Thyroid gland (tissue), 4 donors: Measurements from ENCODE around the gene HCFC1.

Source experiments
- POLR2A ChIP-seq, 2 donors: fragments of 450-650 bp; IDR thresholded peaks; one replicate each; pipeline ENCODE4 v1.6.1; 2017; ENCODE audit warnings: antibody characterized with exemption in 2 of 2, mild to moderate bottlenecking in 2 of 2, moderate library complexity in 1 of 2
- TF ChIP-seq, protein P1 (sequence below), 6 experiments: fragments of 200-600 bp in 3 of 6; fragments of 450-650 bp in 3 of 6; sonication (generic) in 3 of 6; IDR thresholded peaks; one replicate each; pipeline ENCODE4 v1.5.1; 2016 to 2019; ENCODE audit warnings: antibody characterized with exemption in 6 of 6, mild to moderate bottlenecking in 2 of 6, inconsistent platforms in 1 of 6, moderate library complexity in 1 of 6

DNA sequence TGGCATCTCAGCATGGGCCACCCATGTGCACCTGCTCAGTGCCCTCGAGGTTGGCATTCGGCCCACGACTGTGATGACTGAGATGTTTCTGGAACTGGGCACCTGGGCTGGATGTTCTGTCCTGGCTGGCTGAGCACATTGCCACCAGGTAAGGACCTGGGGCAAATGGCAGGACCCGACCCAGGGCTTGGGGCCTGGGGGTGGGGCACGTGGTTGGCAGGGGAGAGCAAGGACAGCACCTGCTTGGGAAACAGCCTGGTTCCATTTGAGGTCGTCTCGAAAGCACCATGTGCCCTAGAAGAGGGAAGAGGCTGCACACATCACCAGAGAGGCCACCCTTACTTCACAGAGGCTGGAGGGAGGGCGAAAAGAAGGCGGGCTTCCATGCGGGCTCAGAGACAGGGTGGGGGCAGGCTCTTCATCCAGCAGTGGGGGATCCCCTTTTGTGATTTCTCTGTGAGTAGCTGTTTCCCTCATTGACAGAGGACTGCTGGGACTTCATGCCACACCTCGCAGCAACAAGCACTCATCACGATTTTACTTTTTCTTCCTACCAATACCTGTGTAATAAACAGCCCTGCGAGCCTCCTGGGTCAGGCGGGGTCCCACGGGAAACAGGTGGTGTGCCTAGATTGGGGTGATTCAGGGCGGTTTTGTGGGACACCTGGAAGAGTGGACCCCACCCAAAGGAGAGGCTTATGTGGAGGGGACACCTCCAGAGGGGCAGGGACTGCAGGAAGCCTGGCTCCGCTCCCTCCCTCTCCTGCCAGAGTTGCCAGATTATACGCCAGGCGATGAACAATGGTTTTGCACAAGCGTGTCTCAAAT lies 12.9 kb upstream of the HCFC1 start:
- TF ChIP-seq, protein P1, sequence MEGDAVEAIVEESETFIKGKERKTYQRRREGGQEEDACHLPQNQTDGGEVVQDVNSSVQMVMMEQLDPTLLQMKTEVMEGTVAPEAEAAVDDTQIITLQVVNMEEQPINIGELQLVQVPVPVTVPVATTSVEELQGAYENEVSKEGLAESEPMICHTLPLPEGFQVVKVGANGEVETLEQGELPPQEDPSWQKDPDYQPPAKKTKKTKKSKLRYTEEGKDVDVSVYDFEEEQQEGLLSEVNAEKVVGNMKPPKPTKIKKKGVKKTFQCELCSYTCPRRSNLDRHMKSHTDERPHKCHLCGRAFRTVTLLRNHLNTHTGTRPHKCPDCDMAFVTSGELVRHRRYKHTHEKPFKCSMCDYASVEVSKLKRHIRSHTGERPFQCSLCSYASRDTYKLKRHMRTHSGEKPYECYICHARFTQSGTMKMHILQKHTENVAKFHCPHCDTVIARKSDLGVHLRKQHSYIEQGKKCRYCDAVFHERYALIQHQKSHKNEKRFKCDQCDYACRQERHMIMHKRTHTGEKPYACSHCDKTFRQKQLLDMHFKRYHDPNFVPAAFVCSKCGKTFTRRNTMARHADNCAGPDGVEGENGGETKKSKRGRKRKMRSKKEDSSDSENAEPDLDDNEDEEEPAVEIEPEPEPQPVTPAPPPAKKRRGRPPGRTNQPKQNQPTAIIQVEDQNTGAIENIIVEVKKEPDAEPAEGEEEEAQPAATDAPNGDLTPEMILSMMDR (IDR thresholded peaks at IDR 0.05), result no peak
- no peak for TF ChIP-seq POLR2A (IDR thresholded peaks at IDR 0.05)
